CD1c-positive myeloid dendritic cell (primary cell): ENCODE results near the gene FHDC1.

Source experiments
- DNase-seq: peaks from one replicate; pipeline ENCODE4 v3.0.0-alpha.2; 2016; ENCODE audit errors: extremely low spot score

The FHDC1 gene

GRCh38 chr4:152957437-152958171 lies 21.5 kb downstream of the FHDC1 start:
- DNase-seq = no peak

DNA sequence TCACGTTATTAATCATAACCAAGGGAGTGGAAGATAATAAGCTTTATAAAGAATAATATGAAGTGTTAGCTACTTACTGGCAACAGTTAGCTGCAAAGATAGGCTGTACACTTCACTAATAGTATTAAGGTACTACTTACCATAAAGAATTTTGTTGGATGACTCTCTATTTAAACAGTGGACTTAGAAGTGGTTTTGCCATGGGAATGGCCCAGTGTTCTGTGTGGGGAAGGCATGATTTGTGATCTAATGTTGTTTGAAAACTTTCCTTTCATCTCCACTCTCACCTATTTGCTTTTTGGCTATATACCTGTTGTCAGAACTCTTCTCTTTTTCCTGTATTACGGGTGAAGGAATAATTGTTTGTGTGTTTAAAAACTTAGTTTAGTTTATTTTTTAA lies 23.0 kb downstream of the FHDC1 start:
- no peak for DNase-seq

- no peak for DNase-seq
These were observed 24.0 kb downstream of the FHDC1 start for GRCh38 chr4:152960082-152960481.

DNA sequence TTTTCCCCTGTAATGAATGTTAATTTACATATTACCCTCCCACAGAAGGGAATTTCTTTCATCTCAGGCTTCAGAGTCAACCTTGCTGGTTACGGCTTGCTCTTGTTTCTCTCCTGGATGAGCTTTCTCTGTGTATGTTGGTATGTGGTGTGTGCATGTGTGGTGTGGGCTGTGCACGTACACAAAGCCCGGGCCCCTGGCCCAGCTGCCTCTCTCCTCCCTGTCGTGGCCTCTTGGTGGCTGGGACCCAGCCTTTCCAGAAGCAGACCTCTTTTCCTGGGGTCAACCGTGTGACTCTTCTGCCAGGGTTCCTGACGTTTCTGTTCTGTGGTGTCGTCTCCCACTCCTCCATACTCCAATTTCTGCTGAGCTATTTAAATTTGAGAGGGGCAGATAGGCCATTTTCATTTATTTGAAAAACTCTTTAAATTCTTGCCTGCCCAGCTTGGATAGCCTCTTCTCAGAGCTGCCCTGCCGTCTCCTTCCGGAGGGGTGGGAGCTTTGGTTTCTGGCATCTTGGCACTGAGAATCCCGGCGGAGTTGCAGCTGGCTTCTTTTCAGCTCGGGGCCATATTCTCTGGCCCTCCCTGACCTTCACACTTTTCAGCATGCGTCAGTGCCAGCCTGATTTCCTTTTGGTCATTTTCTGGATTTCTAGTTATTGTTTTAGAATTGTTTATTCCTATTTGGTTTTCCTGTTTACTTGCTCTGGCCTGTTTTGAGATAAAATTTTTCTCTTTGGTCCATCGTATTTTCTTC lies 25.1 kb downstream of the FHDC1 start:
- no peak for DNase-seq

DNA sequence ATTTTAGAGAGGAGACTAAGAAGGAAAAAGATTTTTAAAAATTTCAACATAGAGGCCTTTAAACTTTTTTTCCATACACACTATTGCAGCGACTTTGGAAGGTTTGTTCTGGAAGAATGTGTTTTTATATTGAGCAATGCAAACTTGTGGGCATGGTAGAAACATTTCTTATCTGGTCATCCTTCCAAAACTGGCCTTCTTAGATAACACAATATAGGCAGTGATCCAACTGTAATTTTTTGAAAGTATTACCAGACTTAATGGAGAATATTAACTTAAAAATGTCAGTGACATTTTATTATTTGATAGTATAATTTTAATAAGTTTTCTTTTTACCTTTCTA lies 25.6 kb downstream of the FHDC1 start:
- DNase-seq = no peak

DNA sequence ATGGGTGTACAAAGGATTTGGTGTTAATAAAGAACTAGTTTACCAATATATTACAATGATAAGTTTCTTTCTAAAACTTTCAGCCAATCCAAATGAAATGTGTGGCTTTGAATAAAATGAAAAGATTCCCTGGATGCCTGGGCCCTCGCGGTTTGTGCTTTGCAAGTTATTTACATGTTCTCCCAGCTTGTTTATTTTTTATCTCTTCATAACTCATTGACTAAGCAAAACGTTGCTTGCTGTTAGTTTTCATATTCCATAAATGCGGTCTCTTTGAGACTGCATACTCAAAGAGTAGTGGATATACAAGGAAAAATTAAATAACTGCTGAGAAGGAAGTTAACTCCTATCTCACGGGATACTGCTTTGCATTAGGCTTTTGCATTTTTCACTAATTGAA lies 26.0 kb downstream of the FHDC1 start:
- DNase-seq = no peak

DNA sequence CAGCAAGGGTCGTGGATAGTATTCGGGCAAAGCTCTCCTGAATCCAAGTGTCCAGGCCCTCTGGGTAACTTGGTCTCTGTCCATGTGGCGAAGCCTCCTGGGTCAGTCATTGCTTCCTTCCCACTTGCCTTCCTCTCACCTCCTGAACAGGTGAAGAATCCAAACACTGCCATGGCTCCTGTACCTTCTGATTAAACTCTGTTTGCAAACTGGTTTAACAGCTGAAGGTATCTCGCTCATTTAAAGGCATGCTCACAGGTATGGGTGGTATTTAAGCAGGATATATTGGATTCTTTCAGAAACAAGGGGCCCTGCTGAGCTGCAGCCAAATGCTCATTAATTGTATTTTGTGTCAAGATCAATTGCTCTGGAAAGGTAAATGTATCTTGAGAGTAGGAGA lies 28.2 kb downstream of the FHDC1 start:
- no peak for DNase-seq

- DNase-seq = no peak
These were observed 29.5 kb downstream of the FHDC1 start for GRCh38 chr4:152965611-152966010.

GRCh38 chr4:152967907-152968306 lies 31.8 kb downstream of the FHDC1 start:
- no peak for DNase-seq

GRCh38 chr4:152968806-152969394 lies 32.8 kb downstream of the FHDC1 start:
- DNase-seq = no peak

- no peak for DNase-seq
These were observed 34.1 kb downstream of the FHDC1 start for GRCh38 chr4:152970102-152970820.

GRCh38 chr4:152971053-152971452 lies 34.9 kb downstream of the FHDC1 start:
- DNase-seq = no peak

- DNase-seq = no peak
These were observed 36.9 kb downstream of the FHDC1 start for GRCh38 chr4:152972821-152973628.

DNA sequence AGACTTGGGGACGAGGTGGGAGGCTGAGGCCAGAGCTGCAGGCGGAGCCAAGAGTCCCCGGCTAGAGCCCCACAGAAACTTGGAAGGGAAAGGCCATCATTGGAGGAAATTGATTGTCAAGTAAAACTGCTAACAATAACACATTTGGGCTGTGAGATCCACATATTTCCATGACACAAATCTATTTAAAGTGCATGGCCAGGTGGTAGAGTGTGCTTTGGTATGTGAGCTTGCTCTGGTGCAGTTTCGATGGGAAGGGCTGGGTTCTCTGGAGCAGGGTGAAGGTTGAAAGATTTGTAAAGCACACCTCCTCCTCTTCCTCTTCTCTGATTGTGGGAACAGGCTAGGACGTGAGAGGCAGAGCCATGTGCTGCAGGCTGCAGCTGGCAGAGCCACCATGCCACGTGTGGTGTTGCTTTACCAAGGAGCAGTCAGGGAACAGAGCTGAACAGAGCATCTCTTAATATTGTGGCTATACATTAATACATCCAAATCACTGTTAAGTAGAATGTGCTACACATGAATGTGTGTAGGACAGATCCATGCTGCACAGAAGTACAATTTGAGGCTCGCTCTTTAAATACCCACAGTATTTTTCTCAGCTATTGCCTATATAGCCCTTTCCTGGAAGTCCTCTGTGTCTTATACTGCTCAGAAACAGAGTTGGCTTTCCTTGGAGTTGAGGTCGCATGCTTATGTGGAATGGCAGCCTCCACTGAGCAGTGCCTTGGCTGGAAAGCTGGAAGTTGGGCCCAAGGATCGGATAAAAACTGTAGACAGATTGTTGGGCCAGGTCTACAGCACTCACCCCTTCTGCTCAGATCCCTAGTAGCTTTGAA lies 37.7 kb downstream of the FHDC1 start:
- DNase-seq = no peak

GRCh38 chr4:152974468-152975379 lies 38.6 kb downstream of the FHDC1 start:
- DNase-seq = no peak

DNA sequence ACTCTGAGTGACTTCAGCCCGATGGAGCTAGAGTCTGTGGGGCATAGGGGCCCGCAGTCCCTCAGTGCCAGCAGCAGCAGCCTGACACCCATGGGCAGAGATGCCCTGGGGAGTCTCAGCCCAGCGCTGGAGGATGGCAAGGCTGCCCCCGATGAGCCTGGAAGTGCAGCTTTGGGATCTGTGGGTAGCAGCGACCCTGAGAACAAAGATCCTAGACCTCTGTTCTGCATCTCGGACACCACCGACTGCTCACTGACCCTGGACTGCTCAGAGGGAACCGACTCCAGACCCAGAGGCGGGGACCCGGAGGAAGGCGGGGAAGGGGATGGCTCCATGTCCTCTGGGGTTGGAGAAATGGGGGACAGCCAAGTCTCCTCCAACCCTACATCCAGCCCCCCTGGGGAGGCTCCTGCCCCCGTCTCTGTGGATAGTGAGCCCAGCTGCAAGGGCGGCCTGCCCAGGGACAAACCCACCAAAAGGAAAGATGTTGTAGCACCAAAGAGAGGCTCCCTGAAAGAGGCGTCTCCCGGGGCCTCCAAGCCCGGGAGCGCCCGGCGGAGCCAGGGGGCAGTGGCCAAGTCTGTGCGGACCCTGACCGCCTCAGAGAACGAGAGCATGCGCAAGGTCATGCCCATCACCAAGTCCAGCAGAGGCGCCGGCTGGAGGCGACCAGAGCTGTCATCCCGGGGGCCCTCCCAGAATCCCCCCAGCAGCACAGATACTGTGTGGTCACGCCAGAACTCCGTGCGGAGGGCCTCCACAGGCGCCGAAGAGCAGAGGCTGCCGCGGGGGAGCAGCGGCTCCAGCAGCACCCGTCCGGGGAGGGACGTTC lies 39.5 kb downstream of the FHDC1 start:
- DNase-seq = no peak

- no peak for DNase-seq
These were observed 40.2 kb downstream of the FHDC1 start for GRCh38 chr4:152976212-152976761.

- DNase-seq = no peak
These were observed 43.7 kb downstream of the FHDC1 start for GRCh38 chr4:152979731-152980330.
